HepG2 (cell line): ENCODE results near the gene ROBO3. TPM values are rescaled to one million over a fixed set of nuclear protein-coding genes. Genes with fewer than 3 reads are reported as not detected.

Source experiments
- ATAC-seq: fragments of 200-7000 bp; cut with Tn5 transposase; 3 replicates; pipeline ENCODE4 v1.9.1; 2020; ENCODE audit warnings: mild to moderate bottlenecking, moderate library complexity
- BruUV-seq: library from RNA; stranded (reverse); fragments of 400-500 nt; replicated peaks from 2 replicates; lab custom pipeline; 2021; lab: Mats Ljungman, UMichigan
- CTCF ChIA-PET: fragments of 300-600 bp; formaldehyde crosslinking; extraction: SDS; loops from one replicate; lab custom pipeline; 2021; ENCODE audit warnings: low total read pairs, inconsistent platforms, low intra/inter-chr PET ratio; lab: Yijun Ruan, JAX
- POLR2A ChIA-PET: fragments of 350-600 bp; sonication (Branson Sonifier 250); formaldehyde crosslinking; loops from one replicate; lab custom pipeline; 2020; ENCODE audit warnings: antibody characterized with exemption, inconsistent platforms; lab: Yijun Ruan, JAX
- DNase-seq: peaks from one replicate; pipeline ENCODE4 v3.0.0-alpha.2; 2015; ENCODE audit warnings: low spot score
- FAIRE-seq: peaks from 3 replicates; lab custom pipeline; 2011; peaks lifted over from hg19 to GRCh38; lab: Jason Lieb, UNC
- H2AFZ ChIP-seq: one replicate; pipeline ENCODE4 v1.6.1; 2011; ENCODE audit warnings: low read length, inconsistent platforms
- H3K27ac ChIP-seq: fragments of 300-600 bp; 3 replicates; pipeline ENCODE4 v1.8.0; 2011; ENCODE audit warnings: mixed run types, mild to moderate bottlenecking, mixed read lengths, low read length, inconsistent platforms; ENCODE audit not compliant: insufficient read depth; ENCODE audit errors: extremely low read length
- H3K27me3 ChIP-seq, 2 experiments: fragments of 200-600 bp in 1 of 2; 2 replicates in 1 of 2; 3 replicates in 1 of 2; pipeline versions ENCODE4 v1.6.0 to v1.8.0; 2011; ENCODE audit warnings: low read length in 2 of 2, mild to moderate bottlenecking in 2 of 2, moderate library complexity in 2 of 2, inconsistent platforms in 1 of 2; ENCODE audit not compliant: insufficient read depth in 2 of 2, control insufficient read depth in 1 of 2
- H3K36me3 ChIP-seq, 2 experiments: fragments of 200-600 bp in 1 of 2; replicated peaks in 1 of 2; 2 replicates in 1 of 2; 3 replicates in 1 of 2; pipeline versions ENCODE4 v1.5.1 to v1.8.0; 2011; ENCODE audit warnings: low read length in 2 of 2, inconsistent platforms in 1 of 2; ENCODE audit not compliant: insufficient read depth in 2 of 2, control insufficient read depth in 1 of 2
- H3K4me1 ChIP-seq: 2 replicates; pipeline ENCODE4 v1.5.1; 2012; ENCODE audit warnings: low read length, inconsistent platforms; ENCODE audit not compliant: insufficient read depth
- H3K4me2 ChIP-seq: 2 replicates; pipeline ENCODE4 v1.6.0; 2011; ENCODE audit warnings: low read depth, low read length, inconsistent platforms
- H3K4me3 ChIP-seq, 3 experiments: fragments of 200-600 bp in 1 of 3; sonication (generic), shearing (Covaris generic) in 1 of 3; replicated peaks in 1 of 3; 2 replicates each; pipeline ENCODE4 v1.5.1; 2011 to 2016; ENCODE audit warnings: low read length in 3 of 3, inconsistent platforms in 2 of 3, low read depth in 2 of 3, mild to moderate bottlenecking in 2 of 3, control low read depth in 1 of 3, mixed read lengths in 1 of 3; ENCODE audit not compliant: insufficient read depth in 1 of 3
- H3K79me2 ChIP-seq: one replicate; pipeline ENCODE4 v1.6.1; 2011; ENCODE audit warnings: low read length, inconsistent platforms; ENCODE audit not compliant: insufficient read depth
- H3K9ac ChIP-seq: 2 replicates; pipeline ENCODE4 v1.6.0; 2011; ENCODE audit warnings: mild to moderate bottlenecking, low read depth, low read length, inconsistent platforms; ENCODE audit not compliant: insufficient read depth
- H3K9me3 ChIP-seq: 2 replicates; pipeline ENCODE4 v1.5.1; 2012; ENCODE audit warnings: mild to moderate bottlenecking, low read length
- H4K20me1 ChIP-seq: 2 replicates; pipeline ENCODE4 v1.6.0; 2011; ENCODE audit warnings: inconsistent platforms, mild to moderate bottlenecking, low read length, moderate library complexity; ENCODE audit not compliant: insufficient read depth
- ATRX ChIP-seq: sonication (generic); formaldehyde crosslinking; IDR thresholded peaks from 2 replicates; pipeline ENCODE4 v1.4.0; 2020; ENCODE audit warnings: missing genetic modification reagents, borderline replicate concordance
- BRD4 ChIP-seq: sonication (generic); formaldehyde crosslinking; IDR thresholded peaks from 2 replicates; pipeline ENCODE4 v1.4.0; 2020; ENCODE audit warnings: missing genetic modification reagents
- CAMTA2 ChIP-seq: sonication (generic); formaldehyde crosslinking; IDR thresholded peaks from 2 replicates; pipeline ENCODE4 v1.4.0; 2020; ENCODE audit warnings: mild to moderate bottlenecking, missing genetic modification reagents, borderline replicate concordance
- GRHL1 ChIP-seq: sonication (generic); formaldehyde crosslinking; conservative IDR thresholded peaks from 2 replicates; pipeline ENCODE4 v1.8.0; 2022; ENCODE audit warnings: missing genetic modification reagents
- HMGXB4 ChIP-seq, 2 experiments: sonication (generic) in 1 of 2; formaldehyde crosslinking in 1 of 2; IDR thresholded peaks; 2 replicates each; pipeline versions ENCODE4 v1.4.0 to v1.6.1; 2018 to 2020; ENCODE audit warnings: missing genetic modification reagents in 2 of 2, borderline replicate concordance in 1 of 2, low read depth in 1 of 2, mild to moderate bottlenecking in 1 of 2, missing biosample characterization in 1 of 2
- NCOR1 ChIP-seq: fragments of 200-600 bp; sonication (generic); IDR thresholded peaks from 2 replicates; pipeline ENCODE4 v1.7.0; 2017; ENCODE audit warnings: antibody characterized with exemption, low read length, borderline replicate concordance
- NFE2 ChIP-seq: sonication (generic); formaldehyde crosslinking; IDR thresholded peaks from 2 replicates; pipeline ENCODE4 v1.4.0; 2020; ENCODE audit warnings: missing genetic modification reagents
- PAXIP1 ChIP-seq: sonication (generic); formaldehyde crosslinking; conservative IDR thresholded peaks from 2 replicates; pipeline ENCODE4 v1.4.0; 2020; ENCODE audit warnings: mild to moderate bottlenecking, missing genetic modification reagents, moderate library complexity
- TBX2 ChIP-seq: sonication (generic); formaldehyde crosslinking; IDR thresholded peaks from 2 replicates; pipeline ENCODE4 v1.5.0; 2020; ENCODE audit warnings: missing genetic modification reagents, mild to moderate bottlenecking, borderline replicate concordance
- ZBTB39 ChIP-seq: sonication (generic); formaldehyde crosslinking; IDR thresholded peaks from 2 replicates; pipeline ENCODE4 v1.5.0; 2020; ENCODE audit warnings: missing genetic modification reagents
- ZNF160 ChIP-seq: sonication (generic); formaldehyde crosslinking; IDR thresholded peaks from 2 replicates; pipeline ENCODE4 v1.8.0; 2022; ENCODE audit warnings: mild to moderate bottlenecking, inconsistent platforms, missing genetic modification reagents
- ZNF362 ChIP-seq: sonication (generic); formaldehyde crosslinking; IDR thresholded peaks from 2 replicates; pipeline ENCODE4 v1.4.0; 2020; ENCODE audit warnings: missing genetic modification reagents, mild to moderate bottlenecking, borderline replicate concordance
- WGBS: methylation state at CpG from one replicate; pipeline ENCODE4 v1.1.6; 2017; ENCODE audit warnings: low lambda C conversion rate; 5-methylcytosine and 5-hydroxymethylcytosine counted together
- in situ Hi-C: cut with HindIII; loops from 2 replicates; pipeline ENCODE4 v1.10.0; 2017; ENCODE audit warnings: low pct_unique_long_range_greater_than_20kb; ENCODE audit not compliant: extremely low pct_ligation_motif_present
- intact Hi-C: fragments of 100-400 bp; cut with micrococcal nuclease; formaldehyde crosslinking; loops from one replicate; pipeline ENCODE4 v1.10.0; 2022; ENCODE audit not compliant: unreplicated experiment
- polyA plus RNA-seq, 8 experiments: library from polyadenylated mRNA; depleted of rRNA in 3 of 8; stranded (reverse) in 7 of 8; unstranded in 1 of 8; fragments of >200 nt; fragmentation: Illumina TruSeq in 4 of 8; extraction: Trizol in 4 of 8; gene quantifications; 2 replicates each; pipeline versions ENCODE4 v1.2.1 to v1.2.3, GENCODE V29; 2011 to 2016; ENCODE audit warnings: low read depth in 4 of 8, missing spikeins in 1 of 8, mixed read lengths in 1 of 8; ENCODE audit not compliant: insufficient read depth in 1 of 8
- total RNA-seq, 5 experiments: library from RNA; depleted of rRNA; stranded (reverse); fragments of >200 nt; fragmentation: Illumina TruSeq; extraction: Trizol; gene quantifications; 2 replicates each; pipeline ENCODE4 v1.2.3, GENCODE V29; 2016; ENCODE audit warnings: low read depth in 1 of 5

ROBO3 gene
- total and polyA plus RNA-seq, 2 of the 13 experiments (the other 11 are each of a cell fraction or from before 2014, with no cell fraction given) = 0.07 to 2.4 TPM

GRCh38 chr11:124919898-124920297 is 54.7 kb downstream of the ROBO3 start:
- Histone ChIP-seq H3K9me3 (no peaks in the 10 kb centered on the region), H3K79me2 (no peaks in the 10 kb centered on the region), H3K27ac (no peak overlapping the region), H3K4me3 (no peak overlapping the region), H4K20me1 (no peaks in the 10 kb centered on the region; the same call in 1 of the 2 replicates), H3K4me2 (no peak overlapping the region), H3K36me3 (peaks cover 15 to 37% of the 10 kb centered on the region in 2 experiments), H3K4me1 (peaks cover 19% of the 10 kb centered on the region), H3K27me3 (no peaks in the 10 kb centered on the region), H3K9ac (no peak overlapping the region), H2AFZ (no peak overlapping the region)
- FAIRE-seq = no peak
- intact Hi-C loops = no loop called here
- 96% methylated on average over 2 of the region's 2 CpGs for WGBS
- ChIA-PET CTCF (no interaction called here), POLR2A (no interaction called here)
- DNase-seq = no peak
- ATAC-seq = no peak
- BruUV-seq = no TSS peak
- in situ Hi-C loops = no loop called here
- TF ChIP-seq HMGXB4 (CRISPR knock-in tag; IDR thresholded peaks at IDR 0.05; ENCODE audit: borderline replicate concordance in 1 of 2, low read depth in 1 of 2) = no peak
- no peak for TF ChIP-seq ZNF160
- TF ChIP-seq BRD4 (CRISPR knock-in tag) = no peak
- TF ChIP-seq CAMTA2 = no peak
- TF ChIP-seq NFE2 (CRISPR knock-in tag) = no peak
- no peak for TF ChIP-seq PAXIP1 (CRISPR knock-in tag)
- TF ChIP-seq NCOR1 = no peak
- no peak for TF ChIP-seq GRHL1
- no peak for TF ChIP-seq ZBTB39 (CRISPR knock-in tag)
- TF ChIP-seq ZNF362 (CRISPR knock-in tag) = no peak
- TF ChIP-seq TBX2 (CRISPR knock-in tag) = no peak
- no peak for TF ChIP-seq ATRX (CRISPR knock-in tag)
